Brain microvascular endothelial cell (primary cell): ENCODE measurements around the gene PHF21B.

Source experiments
- DNase-seq: peaks from one replicate; pipeline ENCODE4 v3.0.0-alpha.2; 2020
- H3K27ac ChIP-seq: fragments of 250-450 bp; sonication (Bioruptor Pico); 2 replicates; pipeline ENCODE4 v1.5.1; 2020; ENCODE audit warnings: mild to moderate bottlenecking, moderate library complexity
- H3K27me3 ChIP-seq: fragments of 250-450 bp; sonication (Bioruptor Pico); replicated peaks from 2 replicates; pipeline ENCODE4 v1.5.1; 2020; ENCODE audit warnings: mild to moderate bottlenecking
- H3K36me3 ChIP-seq: fragments of 250-450 bp; sonication (Bioruptor Pico); replicated peaks from 2 replicates; pipeline ENCODE4 v1.5.1; 2020; ENCODE audit warnings: mild to moderate bottlenecking
- H3K4me3 ChIP-seq: 2 replicates; pipeline ENCODE4 v1.5.1; 2011; ENCODE audit warnings: low read depth, mild to moderate bottlenecking, control low read depth, low read length, moderate library complexity
- in situ Hi-C: cut with HindIII; loops from 2 replicates; pipeline ENCODE4 v1.10.0; 2017; ENCODE audit warnings: low sequenced_read_pairs, low pct_ligation_motif_present
- TF ChIP-seq, protein P1 (sequence below): IDR thresholded peaks from 2 replicates; pipeline ENCODE4 v1.5.1; 2011; ENCODE audit warnings: low read depth, mild to moderate bottlenecking, moderate library complexity, low read length, control low read depth, inconsistent platforms; ENCODE audit errors: missing control alignments

PHF21B gene

DNA sequence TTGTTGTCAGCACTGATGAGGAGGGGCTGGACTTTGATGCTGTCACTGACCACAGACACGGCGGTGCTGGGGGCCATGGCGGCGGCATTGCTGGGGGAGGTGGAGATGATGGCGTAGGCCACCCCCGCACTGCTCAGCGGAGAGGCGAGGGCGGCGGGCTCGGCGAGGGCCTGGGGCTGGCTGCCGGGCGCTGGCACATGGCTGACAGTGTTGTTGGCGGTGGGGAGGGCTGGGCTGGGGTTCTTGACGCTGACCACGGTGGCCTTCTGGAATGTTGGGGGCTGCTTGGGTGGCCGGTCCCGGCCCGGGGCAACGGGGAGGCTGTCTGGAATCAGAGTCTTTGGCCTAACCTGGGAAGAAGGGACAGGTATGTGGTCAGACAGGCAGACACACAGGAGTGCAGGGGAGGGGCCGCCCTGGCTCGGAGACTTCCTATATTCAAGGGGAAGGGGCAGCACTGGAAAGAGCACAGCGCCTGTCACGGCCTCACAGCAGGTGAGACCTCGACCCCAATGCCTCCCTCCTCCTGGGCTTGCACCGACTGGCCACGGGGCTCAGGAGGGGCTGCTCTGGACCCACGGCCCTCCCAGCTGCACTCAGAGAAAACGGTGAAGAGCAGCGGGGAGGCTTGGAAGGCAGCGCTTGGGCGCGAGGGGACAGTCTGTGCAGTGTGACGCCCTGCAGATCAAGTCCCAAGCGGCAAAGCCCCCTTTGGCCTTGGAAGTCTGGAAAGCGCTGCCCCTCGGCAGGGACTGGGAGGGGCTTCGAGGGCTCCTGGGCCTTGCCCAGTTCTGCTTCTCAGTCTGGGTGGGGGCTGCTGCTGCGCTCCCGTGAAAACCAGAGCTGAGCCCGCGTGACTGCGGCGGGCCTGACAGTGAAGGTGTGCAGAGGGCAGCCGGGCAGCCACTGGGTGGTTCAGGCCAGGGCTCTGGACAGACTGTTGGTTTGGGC, 93.2 kb downstream of the PHF21B start:
- Histone ChIP-seq H3K27me3 (no peaks in the 10 kb centered on the region), H3K27ac (no peak overlapping the region), H3K36me3 (no peaks in the 10 kb centered on the region), H3K4me3 (no peak overlapping the region)
- TF ChIP-seq, protein P1, sequence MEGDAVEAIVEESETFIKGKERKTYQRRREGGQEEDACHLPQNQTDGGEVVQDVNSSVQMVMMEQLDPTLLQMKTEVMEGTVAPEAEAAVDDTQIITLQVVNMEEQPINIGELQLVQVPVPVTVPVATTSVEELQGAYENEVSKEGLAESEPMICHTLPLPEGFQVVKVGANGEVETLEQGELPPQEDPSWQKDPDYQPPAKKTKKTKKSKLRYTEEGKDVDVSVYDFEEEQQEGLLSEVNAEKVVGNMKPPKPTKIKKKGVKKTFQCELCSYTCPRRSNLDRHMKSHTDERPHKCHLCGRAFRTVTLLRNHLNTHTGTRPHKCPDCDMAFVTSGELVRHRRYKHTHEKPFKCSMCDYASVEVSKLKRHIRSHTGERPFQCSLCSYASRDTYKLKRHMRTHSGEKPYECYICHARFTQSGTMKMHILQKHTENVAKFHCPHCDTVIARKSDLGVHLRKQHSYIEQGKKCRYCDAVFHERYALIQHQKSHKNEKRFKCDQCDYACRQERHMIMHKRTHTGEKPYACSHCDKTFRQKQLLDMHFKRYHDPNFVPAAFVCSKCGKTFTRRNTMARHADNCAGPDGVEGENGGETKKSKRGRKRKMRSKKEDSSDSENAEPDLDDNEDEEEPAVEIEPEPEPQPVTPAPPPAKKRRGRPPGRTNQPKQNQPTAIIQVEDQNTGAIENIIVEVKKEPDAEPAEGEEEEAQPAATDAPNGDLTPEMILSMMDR: no peak
- in situ Hi-C loops: no loop called here
- no peak for DNase-seq

DNA sequence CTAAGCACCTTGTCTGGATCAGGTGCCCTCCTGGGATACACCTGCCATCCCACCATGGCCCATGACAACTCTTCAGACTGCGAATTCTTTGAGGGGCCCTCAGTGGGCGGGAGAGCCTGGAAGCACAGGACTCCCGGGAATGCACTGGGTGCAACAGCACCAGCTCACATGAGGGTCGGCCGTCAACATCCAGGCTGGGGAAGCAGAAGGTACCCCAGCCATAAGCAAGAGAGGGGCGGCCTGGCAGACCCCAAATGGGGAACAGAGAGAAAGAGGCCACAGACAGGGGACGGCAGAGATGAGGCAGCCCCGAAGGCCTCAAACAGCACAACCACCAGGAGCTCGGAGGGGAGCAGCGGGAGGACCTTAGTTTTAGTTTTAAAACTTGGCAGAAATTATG, 94.4 kb downstream of the PHF21B start:
- in situ Hi-C loops: no loop called here
- no peak for DNase-seq
- H3K27me3 ChIP-seq: no peaks in the 10 kb centered on the region
- H3K4me3 ChIP-seq: no peak overlapping the region
- H3K36me3 ChIP-seq: no peaks in the 10 kb centered on the region
- H3K27ac ChIP-seq: no peak overlapping the region
- TF ChIP-seq, protein P1: no peak

DNA sequence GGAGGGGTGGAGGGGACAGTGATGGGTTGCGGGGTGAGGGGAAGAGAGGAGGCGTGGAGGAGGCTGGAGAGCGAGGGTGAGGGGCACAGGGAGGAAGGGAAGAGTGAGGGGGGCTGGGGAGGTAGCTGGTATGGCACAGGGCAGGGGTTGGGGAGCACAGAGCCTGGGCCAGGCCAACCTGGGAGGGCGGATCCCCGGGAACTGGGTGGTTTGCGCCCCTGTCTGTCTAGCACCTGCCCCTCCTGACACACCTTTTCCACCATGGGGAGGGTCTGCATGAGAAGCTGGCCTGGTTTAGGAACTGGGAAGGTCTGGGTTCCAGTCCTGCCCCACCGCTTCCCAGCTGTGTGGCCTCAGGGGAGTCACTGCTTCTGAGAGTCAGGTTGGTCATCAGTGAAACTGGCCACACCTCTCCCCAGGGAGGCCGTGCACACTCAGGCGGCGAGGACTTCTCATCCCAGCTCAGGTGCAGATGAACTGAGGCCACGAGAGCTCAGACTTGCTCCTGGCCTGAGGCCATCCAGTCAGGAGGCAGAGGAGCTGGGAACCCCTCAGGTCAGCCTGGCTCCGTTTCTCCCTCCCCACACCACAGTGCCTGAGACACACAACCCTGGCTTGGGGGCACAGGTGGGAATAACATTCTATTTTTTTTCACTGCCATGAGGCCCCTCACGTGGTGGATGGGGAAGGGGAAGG, 95.6 kb downstream of the PHF21B start:
- no peak overlapping the region for H3K27ac ChIP-seq
- TF ChIP-seq, protein P1: no peak
- in situ Hi-C loops: no loop called here
- H3K4me3 ChIP-seq: no peak overlapping the region
- DNase-seq: no peak
- H3K27me3 ChIP-seq: no peaks in the 10 kb centered on the region
- no peaks in the 10 kb centered on the region for H3K36me3 ChIP-seq

DNA sequence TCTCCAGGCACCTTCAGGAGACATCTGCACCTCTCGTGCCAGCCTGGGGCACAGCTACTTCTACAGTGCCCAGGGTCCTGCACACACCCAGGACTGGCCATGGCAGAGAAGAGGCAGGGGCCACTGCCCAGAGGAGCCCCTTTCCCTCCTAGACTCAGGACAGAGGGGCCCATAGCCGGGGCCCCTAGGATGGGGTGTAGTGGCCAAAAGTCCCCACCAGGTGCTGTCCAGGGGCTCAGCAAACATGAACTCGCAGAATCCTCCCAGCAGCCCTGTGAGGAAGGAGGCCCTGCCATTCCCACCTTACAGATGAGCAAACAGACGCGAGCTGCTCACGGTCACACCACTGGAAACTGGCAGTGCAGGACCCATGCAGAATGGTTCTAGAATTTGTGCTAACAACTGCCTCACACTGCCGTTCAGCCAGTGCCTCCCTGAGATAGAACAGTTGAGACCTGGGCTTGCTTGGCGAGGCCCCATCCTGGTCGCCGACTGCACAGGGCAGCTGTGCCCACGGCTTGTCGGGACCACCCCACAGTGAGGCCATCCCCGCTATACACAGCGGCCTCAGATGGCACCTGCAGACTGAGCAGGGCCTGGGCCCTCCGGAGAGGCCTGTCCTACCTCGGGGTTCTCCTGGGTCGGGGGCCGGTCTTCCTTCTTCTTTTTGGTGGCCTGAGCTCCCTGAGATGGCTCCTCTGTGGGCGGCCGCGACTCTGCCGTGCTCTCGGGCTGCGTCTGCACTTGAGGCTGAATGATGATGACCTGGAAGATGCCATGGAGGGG, 96.4 kb downstream of the PHF21B start:
- no peaks in the 10 kb centered on the region for H3K36me3 ChIP-seq
- no peaks in the 10 kb centered on the region for H3K27me3 ChIP-seq
- in situ Hi-C loops: no loop called here
- H3K27ac ChIP-seq: no peak overlapping the region
- H3K4me3 ChIP-seq: no peak overlapping the region
- TF ChIP-seq, protein P1: no peak
- no peak for DNase-seq

DNA sequence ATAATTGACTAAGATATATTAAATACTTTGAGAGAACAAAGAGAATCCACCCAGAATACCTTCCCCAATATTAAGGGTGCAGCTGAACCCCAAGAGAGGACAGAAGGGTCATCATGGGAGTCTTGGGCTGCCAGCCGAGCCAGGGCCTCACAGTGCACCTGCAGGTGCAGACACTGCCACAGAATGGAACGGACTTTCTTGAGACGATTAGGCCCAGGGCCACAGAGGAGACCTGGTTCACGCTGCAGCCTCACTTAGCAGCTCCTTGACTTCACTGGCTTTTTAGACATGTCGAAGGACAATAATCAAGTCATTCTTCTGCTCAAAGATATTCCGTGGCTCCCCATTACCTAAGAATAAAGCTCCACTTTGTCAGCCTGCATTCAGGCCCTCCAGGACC, 100.6 kb downstream of the PHF21B start:
- Histone ChIP-seq H3K4me3 (no peak overlapping the region), H3K27ac (no peak overlapping the region), H3K27me3 (no peaks in the 10 kb centered on the region), H3K36me3 (no peaks in the 10 kb centered on the region)
- TF ChIP-seq, protein P1: no peak
- DNase-seq: no peak
- in situ Hi-C loops: no loop called here
